HepG2 (cell line): Measurements from ENCODE around the gene UBASH3A. TPM values are rescaled to one million over a fixed set of nuclear protein-coding genes. Genes with fewer than 3 reads are reported as not detected.
A peak's percentile ranks its signal among the peaks of the same experiment; 100 is the strongest.

Experiments
- ARID4A ChIP-seq: sonication (generic); formaldehyde crosslinking; IDR thresholded peaks from 2 replicates; pipeline ENCODE4 v1.5.0; 2020; ENCODE audit warnings: mild to moderate bottlenecking, missing genetic modification reagents, borderline replicate concordance
- BCLAF1 ChIP-seq: fragments of 450-650 bp; IDR thresholded peaks from 2 replicates; pipeline ENCODE4 v1.6.1; 2017; ENCODE audit warnings: mild to moderate bottlenecking
- FOSL2 ChIP-seq: sonication (generic); formaldehyde crosslinking; IDR thresholded peaks from 2 replicates; pipeline ENCODE4 v1.4.0; 2020; ENCODE audit warnings: missing genetic modification reagents
- GTF3A ChIP-seq: sonication (generic); formaldehyde crosslinking; conservative IDR thresholded peaks from 2 replicates; pipeline ENCODE4 v1.4.0; 2020; ENCODE audit warnings: mild to moderate bottlenecking, missing genetic modification reagents
- MED13 ChIP-seq: sonication (generic); formaldehyde crosslinking; IDR thresholded peaks from 2 replicates; pipeline ENCODE4 v1.5.0; 2020; ENCODE audit warnings: missing genetic modification reagents
- MEIS2 ChIP-seq: sonication (generic); formaldehyde crosslinking; IDR thresholded peaks from 2 replicates; pipeline ENCODE4 v1.9.0; 2021; ENCODE audit warnings: mild to moderate bottlenecking, missing genetic modification reagents
- MXD4 ChIP-seq: IDR thresholded peaks from 2 replicates; pipeline ENCODE4 v1.6.1; 2016; ENCODE audit warnings: mild to moderate bottlenecking, missing biosample characterization, missing genetic modification reagents
- NFRKB ChIP-seq: fragments of 450-650 bp; IDR thresholded peaks from 2 replicates; pipeline ENCODE4 v1.6.1; 2017
- NR2C2 ChIP-seq: sonication (generic); formaldehyde crosslinking; IDR thresholded peaks from 2 replicates; pipeline ENCODE4 v1.4.0; 2020; ENCODE audit warnings: missing genetic modification reagents, mild to moderate bottlenecking, moderate library complexity, borderline replicate concordance
- PHF5A ChIP-seq: IDR thresholded peaks from one replicate; pipeline ENCODE4 v1.6.1; 2018; ENCODE audit warnings: low read depth, missing genetic modification reagents; ENCODE audit not compliant: unreplicated experiment
- POGK ChIP-seq: sonication (generic); formaldehyde crosslinking; conservative IDR thresholded peaks from 2 replicates; pipeline ENCODE4 v1.8.0; 2022; ENCODE audit warnings: mild to moderate bottlenecking, moderate library complexity, missing genetic modification reagents
- PTBP1 ChIP-seq: fragments of 200-400 bp; formaldehyde crosslinking; IDR thresholded peaks from 2 replicates; pipeline ENCODE4 v1.6.1; 2018; ENCODE audit warnings: low read length, low read depth; ENCODE audit not compliant: poor library complexity, severe bottlenecking
- RFXAP ChIP-seq: sonication (generic); formaldehyde crosslinking; IDR thresholded peaks from 2 replicates; pipeline ENCODE4 v1.4.0; 2020; ENCODE audit warnings: missing genetic modification reagents, borderline replicate concordance
- SAFB2 ChIP-seq: sonication (generic); formaldehyde crosslinking; IDR thresholded peaks from 2 replicates; pipeline ENCODE4 v1.5.1; 2020; ENCODE audit warnings: missing genetic modification reagents, low read depth, mild to moderate bottlenecking, borderline replicate concordance
- SMARCC2 ChIP-seq: fragments of 450-650 bp; IDR thresholded peaks from 2 replicates; pipeline ENCODE4 v1.6.1; 2017; ENCODE audit warnings: antibody characterized with exemption, mild to moderate bottlenecking
- YEATS4 ChIP-seq: sonication (generic); formaldehyde crosslinking; IDR thresholded peaks from 2 replicates; pipeline ENCODE4 v1.4.0; 2020; ENCODE audit warnings: missing genetic modification reagents, borderline replicate concordance
- ZNF124 ChIP-seq: sonication (generic); formaldehyde crosslinking; IDR thresholded peaks from 2 replicates; pipeline ENCODE4 v1.4.0; 2020; ENCODE audit warnings: missing genetic modification reagents
- ZNF281 ChIP-seq: sonication (generic); formaldehyde crosslinking; IDR thresholded peaks from 2 replicates; pipeline ENCODE4 v1.4.0; 2020; ENCODE audit warnings: missing genetic modification reagents, borderline replicate concordance
- ZNF350 ChIP-seq: sonication (generic); formaldehyde crosslinking; IDR thresholded peaks from 2 replicates; pipeline ENCODE4 v1.4.0; 2020; ENCODE audit warnings: mild to moderate bottlenecking, low read depth, missing genetic modification reagents, borderline replicate concordance
- polyA plus RNA-seq, 8 experiments: library from polyadenylated mRNA; depleted of rRNA in 3 of 8; stranded (reverse) in 7 of 8; unstranded in 1 of 8; fragments of >200 nt; fragmentation: Illumina TruSeq in 4 of 8; extraction: Trizol in 4 of 8; gene quantifications; 2 replicates each; pipeline versions ENCODE4 v1.2.1 to v1.2.3, GENCODE V29; 2011 to 2016; ENCODE audit warnings: low read depth in 4 of 8, missing spikeins in 1 of 8, mixed read lengths in 1 of 8; ENCODE audit not compliant: insufficient read depth in 1 of 8
- total RNA-seq, 5 experiments: library from RNA; depleted of rRNA; stranded (reverse); fragments of >200 nt; fragmentation: Illumina TruSeq; extraction: Trizol; gene quantifications; 2 replicates each; pipeline ENCODE4 v1.2.3, GENCODE V29; 2016; ENCODE audit warnings: low read depth in 1 of 5

UBASH3A gene
- total and polyA plus RNA-seq, 2 of the 13 experiments (the other 11 are each of a cell fraction or from before 2014, with no cell fraction given): not detected

GRCh38 chr21:42389449-42389835 is 14.3 kb upstream of the UBASH3A start (continued):
- TF ChIP-seq ZNF350 (CRISPR knock-in tag) (no peak), PHF5A (no peak), PTBP1 (no peak), BCLAF1 (no peak), MEIS2 (no peak), FOSL2 (peak; percentile 59; the same call in 1 of the 2 replicates), MXD4 (CRISPR knock-in tag) (no peak), ZNF281 (CRISPR knock-in tag) (peak; percentile 25; the same call in 1 of the 2 replicates), NFRKB (no peak), NR2C2 (CRISPR knock-in tag) (0 out of 2 replicates have a peak, but pooled peaks have one; percentile 13), RFXAP (CRISPR knock-in tag) (no peak), SAFB2 (CRISPR knock-in tag) (no peak), SMARCC2 (no peak), MED13 (no peak), ZNF124 (no peak), ARID4A (CRISPR knock-in tag) (peak; percentile 31; the same call in 1 of the 2 replicates), GTF3A (CRISPR knock-in tag) (no peak), POGK (CRISPR knock-in tag) (no peak), YEATS4 (CRISPR knock-in tag) (peak; percentile 28; the same call in 1 of the 2 replicates)
